ENCODE data around the gene RNASEH2C. TPM values are rescaled to one million over a fixed set of nuclear protein-coding genes. Genes with fewer than 3 reads are reported as not detected.

RNASEH2C gene
- total and polyA plus RNA-seq, 2 of the 13 experiments (the other 11 are each of a cell fraction or from before 2014, with no cell fraction given) = 27.4 to 50.9 TPM

DNA sequence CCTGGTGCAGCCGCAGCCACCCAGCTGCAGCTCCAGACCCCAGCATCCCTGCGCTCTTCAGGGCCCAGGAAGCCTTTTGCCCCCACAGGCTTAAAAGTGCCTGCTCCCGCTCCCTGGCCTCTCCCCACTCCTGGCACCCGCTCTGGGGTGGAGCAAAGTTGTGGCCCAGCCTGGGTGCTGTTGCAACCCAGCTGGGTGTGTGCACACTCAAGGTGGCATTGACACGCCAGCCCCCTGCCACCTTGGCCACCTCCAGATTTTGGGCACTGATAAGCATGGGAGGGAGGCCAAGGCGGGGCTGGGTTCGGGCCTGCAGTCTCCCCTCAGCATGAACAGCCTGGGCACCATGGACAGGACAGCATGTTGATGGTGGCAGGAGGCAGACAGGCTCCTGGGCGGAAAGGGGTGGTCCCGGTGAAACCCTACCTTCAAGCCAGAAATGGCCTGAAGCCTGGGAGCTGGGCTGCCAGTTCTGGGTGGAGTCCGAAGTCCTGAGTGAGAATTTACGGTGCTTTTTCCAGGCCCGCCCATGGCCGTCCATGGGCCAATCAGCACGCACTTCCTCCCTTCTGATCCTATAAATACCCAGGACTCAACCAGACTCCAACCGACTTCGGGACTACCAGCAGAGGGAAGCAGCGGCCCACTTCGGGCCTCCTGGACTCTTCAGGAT lies 23.6 kb upstream of the RNASEH2C start (continued):
- TF ChIP-seq, protein P1, sequence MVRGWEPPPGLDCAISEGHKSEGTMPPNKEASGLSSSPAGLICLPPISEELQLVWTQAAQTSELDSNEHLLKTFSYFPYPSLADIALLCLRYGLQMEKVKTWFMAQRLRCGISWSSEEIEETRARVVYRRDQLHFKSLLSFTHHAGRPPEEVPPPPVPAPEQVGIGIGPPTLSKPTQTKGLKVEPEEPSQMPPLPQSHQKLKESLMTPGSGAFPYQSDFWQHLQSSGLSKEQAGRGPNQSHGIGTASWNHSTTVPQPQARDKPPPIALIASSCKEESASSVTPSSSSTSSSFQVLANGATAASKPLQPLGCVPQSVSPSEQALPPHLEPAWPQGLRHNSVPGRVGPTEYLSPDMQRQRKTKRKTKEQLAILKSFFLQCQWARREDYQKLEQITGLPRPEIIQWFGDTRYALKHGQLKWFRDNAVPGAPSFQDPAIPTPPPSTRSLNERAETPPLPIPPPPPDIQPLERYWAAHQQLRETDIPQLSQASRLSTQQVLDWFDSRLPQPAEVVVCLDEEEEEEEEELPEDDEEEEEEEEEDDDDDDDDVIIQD (CRISPR knock-in tag; IDR thresholded peaks at IDR 0.05; ENCODE audit: low read depth) = 0 out of 2 replicates have a peak, but pooled peaks have one; percentile 18
- TF ChIP-seq MED8 (CRISPR knock-in tag; IDR thresholded peaks at IDR 0.05; ENCODE audit: insufficient replicate concordance) (no peak), RXRA (CRISPR knock-in tag; IDR thresholded peaks at IDR 0.05) (peak; percentile 18; the same call in 1 of the 2 replicates), MIXL1 (CRISPR knock-in tag; IDR thresholded peaks at IDR 0.05) (no peak), HOXA3 (CRISPR knock-in tag; IDR thresholded peaks at IDR 0.05) (0 out of 2 replicates have a peak, but pooled peaks have one; percentile 28), GLI4 (CRISPR knock-in tag; IDR thresholded peaks at IDR 0.05; ENCODE audit: borderline replicate concordance) (no peak), POLR2A (IDR thresholded peaks at IDR 0.05; ENCODE audit: insufficient read depth in 1 of 2, low read depth in 2 of 2, low read length in 2 of 2) (peak; percentile 28 to 60; a peak in 3 of 4 replicates), ZNF224 (CRISPR knock-in tag; IDR thresholded peaks at IDR 0.05) (peak; percentile 76; the same call in 1 of the 2 replicates), ZFX (CRISPR knock-in tag; IDR thresholded peaks at IDR 0.05; ENCODE audit: low read depth) (peak; percentile 32; the same call in 1 of the 2 replicates), ZNF644 (CRISPR knock-in tag; IDR thresholded peaks at IDR 0.05; ENCODE audit: low read depth) (no peak), KDM3A (CRISPR knock-in tag; IDR thresholded peaks at IDR 0.05; ENCODE audit: low read depth) (0 out of 2 replicates have a peak, but pooled peaks have one; percentile 40), NFYB (CRISPR knock-in tag; IDR thresholded peaks at IDR 0.05) (peak; percentile 63), NR2F6 (IDR thresholded peaks at IDR 0.05) (no peak), NR2F6 (CRISPR knock-in tag; IDR thresholded peaks at IDR 0.05) (0 out of 2 replicates have a peak, but pooled peaks have one; percentile 12), SP140L (CRISPR knock-in tag; IDR thresholded peaks at IDR 0.05; ENCODE audit: borderline replicate concordance) (no peak), CBX5 (CRISPR knock-in tag; IDR thresholded peaks at IDR 0.05; ENCODE audit: borderline replicate concordance) (no peak), REL (CRISPR knock-in tag; conservative IDR thresholded peaks at IDR 0.05) (no peak)
- TF ChIP-seq, protein P2, sequence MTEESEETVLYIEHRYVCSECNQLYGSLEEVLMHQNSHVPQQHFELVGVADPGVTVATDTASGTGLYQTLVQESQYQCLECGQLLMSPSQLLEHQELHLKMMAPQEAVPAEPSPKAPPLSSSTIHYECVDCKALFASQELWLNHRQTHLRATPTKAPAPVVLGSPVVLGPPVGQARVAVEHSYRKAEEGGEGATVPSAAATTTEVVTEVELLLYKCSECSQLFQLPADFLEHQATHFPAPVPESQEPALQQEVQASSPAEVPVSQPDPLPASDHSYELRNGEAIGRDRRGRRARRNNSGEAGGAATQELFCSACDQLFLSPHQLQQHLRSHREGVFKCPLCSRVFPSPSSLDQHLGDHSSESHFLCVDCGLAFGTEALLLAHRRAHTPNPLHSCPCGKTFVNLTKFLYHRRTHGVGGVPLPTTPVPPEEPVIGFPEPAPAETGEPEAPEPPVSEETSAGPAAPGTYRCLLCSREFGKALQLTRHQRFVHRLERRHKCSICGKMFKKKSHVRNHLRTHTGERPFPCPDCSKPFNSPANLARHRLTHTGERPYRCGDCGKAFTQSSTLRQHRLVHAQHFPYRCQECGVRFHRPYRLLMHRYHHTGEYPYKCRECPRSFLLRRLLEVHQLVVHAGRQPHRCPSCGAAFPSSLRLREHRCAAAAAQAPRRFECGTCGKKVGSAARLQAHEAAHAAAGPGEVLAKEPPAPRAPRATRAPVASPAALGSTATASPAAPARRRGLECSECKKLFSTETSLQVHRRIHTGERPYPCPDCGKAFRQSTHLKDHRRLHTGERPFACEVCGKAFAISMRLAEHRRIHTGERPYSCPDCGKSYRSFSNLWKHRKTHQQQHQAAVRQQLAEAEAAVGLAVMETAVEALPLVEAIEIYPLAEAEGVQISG (CRISPR knock-in tag; IDR thresholded peaks at IDR 0.05) = peak; percentile 51; the same call in 1 of the 2 replicates
- TF ChIP-seq, protein P3, sequence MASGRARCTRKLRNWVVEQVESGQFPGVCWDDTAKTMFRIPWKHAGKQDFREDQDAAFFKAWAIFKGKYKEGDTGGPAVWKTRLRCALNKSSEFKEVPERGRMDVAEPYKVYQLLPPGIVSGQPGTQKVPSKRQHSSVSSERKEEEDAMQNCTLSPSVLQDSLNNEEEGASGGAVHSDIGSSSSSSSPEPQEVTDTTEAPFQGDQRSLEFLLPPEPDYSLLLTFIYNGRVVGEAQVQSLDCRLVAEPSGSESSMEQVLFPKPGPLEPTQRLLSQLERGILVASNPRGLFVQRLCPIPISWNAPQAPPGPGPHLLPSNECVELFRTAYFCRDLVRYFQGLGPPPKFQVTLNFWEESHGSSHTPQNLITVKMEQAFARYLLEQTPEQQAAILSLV (CRISPR knock-in tag; IDR thresholded peaks at IDR 0.05; ENCODE audit: borderline replicate concordance) = 0 out of 2 replicates have a peak, but pooled peaks have one; percentile 28
- TF ChIP-seq, protein P4, sequence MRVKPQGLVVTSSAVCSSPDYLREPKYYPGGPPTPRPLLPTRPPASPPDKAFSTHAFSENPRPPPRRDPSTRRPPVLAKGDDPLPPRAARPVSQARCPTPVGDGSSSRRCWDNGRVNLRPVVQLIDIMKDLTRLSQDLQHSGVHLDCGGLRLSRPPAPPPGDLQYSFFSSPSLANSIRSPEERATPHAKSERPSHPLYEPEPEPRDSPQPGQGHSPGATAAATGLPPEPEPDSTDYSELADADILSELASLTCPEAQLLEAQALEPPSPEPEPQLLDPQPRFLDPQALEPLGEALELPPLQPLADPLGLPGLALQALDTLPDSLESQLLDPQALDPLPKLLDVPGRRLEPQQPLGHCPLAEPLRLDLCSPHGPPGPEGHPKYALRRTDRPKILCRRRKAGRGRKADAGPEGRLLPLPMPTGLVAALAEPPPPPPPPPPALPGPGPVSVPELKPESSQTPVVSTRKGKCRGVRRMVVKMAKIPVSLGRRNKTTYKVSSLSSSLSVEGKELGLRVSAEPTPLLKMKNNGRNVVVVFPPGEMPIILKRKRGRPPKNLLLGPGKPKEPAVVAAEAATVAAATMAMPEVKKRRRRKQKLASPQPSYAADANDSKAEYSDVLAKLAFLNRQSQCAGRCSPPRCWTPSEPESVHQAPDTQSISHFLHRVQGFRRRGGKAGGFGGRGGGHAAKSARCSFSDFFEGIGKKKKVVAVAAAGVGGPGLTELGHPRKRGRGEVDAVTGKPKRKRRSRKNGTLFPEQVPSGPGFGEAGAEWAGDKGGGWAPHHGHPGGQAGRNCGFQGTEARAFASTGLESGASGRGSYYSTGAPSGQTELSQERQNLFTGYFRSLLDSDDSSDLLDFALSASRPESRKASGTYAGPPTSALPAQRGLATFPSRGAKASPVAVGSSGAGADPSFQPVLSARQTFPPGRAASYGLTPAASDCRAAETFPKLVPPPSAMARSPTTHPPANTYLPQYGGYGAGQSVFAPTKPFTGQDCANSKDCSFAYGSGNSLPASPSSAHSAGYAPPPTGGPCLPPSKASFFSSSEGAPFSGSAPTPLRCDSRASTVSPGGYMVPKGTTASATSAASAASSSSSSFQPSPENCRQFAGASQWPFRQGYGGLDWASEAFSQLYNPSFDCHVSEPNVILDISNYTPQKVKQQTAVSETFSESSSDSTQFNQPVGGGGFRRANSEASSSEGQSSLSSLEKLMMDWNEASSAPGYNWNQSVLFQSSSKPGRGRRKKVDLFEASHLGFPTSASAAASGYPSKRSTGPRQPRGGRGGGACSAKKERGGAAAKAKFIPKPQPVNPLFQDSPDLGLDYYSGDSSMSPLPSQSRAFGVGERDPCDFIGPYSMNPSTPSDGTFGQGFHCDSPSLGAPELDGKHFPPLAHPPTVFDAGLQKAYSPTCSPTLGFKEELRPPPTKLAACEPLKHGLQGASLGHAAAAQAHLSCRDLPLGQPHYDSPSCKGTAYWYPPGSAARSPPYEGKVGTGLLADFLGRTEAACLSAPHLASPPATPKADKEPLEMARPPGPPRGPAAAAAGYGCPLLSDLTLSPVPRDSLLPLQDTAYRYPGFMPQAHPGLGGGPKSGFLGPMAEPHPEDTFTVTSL (CRISPR knock-in tag; IDR thresholded peaks at IDR 0.05; ENCODE audit: borderline replicate concordance) = no peak
